GM18909 (cell line): ENCODE results near the gene RCSD1.

Source experiments
- ATAC-seq: cut with Tn5 transposase; IDR thresholded peaks from one replicate; pipeline ENCODE4 v1.9.1; 2021; ENCODE audit warnings: mild to moderate bottlenecking; ENCODE audit not compliant: unreplicated experiment, poor library complexity

RCSD1 gene

DNA sequence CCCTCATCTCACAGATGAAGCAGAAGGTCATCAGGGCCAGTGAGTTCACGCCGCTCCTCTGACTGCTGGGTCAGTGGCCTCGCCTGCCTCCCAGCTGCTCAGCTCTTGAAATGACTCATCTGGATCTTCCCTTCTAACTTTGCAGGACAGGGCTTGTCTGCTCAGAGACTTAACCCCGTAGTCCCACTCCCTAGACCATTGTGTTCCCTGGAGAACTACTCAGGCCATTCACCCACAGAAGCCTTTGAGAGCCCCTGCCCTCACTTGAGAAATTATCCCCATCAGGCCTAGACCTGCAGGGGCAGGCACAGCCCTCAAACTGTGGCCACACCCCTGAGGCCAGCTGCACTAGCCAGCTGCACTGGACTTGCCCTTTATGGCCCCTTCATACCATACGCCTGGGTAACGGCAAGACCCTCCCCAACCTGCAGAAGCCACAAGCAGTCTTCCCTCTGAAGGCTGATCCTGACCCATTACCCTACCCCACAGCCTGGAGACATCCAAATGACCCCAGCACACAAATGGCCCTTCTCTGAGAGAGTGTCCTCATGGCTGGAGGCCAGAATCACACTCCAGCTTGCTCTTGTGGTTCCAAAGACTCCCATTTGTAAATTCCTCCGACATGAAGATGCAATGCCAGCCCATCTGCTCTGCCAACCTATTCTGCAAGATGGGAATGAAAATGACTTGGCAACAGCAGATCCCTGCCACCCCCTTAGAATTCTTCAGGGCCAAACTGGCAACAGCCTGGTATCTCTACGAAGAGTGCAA lies 33.2 kb downstream of the RCSD1 start:
- ATAC-seq: peak; percentile 66

DNA sequence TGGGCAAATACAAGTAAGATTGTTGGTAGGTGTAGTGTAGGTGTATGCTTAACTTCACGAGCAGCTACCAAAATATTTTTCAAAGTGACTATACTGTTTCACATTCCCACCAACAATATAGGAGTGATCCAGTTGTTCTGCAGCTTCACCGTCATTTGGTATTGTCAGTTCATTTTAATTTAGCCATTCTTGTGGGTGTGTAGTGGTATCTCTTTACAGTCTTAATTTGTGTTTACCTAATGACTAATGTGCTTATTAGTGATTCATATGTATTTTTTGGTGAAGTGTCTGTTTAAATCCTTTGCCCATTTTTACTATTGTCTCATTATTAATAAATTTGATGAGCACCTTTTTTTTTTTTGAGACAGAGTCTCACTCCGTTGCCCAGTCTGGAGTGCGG lies 35.4 kb downstream of the RCSD1 start:
- ATAC-seq: no peak

DNA sequence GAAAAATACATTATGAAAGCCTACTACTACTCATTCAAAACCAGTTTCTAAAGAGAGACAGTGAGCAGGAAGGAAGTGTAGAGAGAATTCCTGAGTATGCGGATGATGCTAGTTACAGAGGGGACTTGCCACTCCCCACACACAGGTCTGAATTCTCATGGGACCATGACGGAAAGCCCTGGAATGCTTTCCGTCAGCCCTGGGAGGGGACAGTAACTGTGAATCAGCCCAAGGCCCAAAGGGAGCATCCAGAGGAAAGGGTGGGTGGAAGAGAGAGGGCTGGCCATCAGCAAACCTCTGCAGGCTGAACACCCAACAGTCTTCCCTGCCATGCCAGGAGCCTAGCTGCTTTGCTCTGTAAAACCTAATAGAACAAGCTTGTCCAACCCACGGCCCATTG lies 36.4 kb downstream of the RCSD1 start:
- ATAC-seq: no peak

- no peak for ATAC-seq
These were observed 37.5 kb downstream of the RCSD1 start for GRCh38 chr1:167667536-167667935.

DNA sequence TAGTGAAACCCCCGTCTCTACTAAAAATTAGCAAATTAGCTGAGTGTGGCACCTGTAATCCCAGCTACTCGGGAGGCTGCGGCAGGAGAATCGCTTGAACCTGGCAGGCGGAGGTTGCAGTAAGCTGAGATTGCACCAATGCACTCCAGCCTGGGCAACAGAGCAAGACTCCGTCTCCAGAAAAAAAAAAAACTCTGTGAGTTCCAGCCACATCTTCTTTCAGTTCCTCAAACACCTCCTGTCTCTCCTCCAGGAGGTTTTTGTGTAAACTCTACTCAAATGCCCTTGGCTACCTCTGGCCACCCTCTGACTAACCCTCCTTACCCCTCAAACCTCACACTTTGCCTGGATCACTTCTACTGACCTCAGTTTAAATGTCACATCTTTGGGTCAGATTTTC lies 38.1 kb downstream of the RCSD1 start:
- ATAC-seq: peak; percentile 68

DNA sequence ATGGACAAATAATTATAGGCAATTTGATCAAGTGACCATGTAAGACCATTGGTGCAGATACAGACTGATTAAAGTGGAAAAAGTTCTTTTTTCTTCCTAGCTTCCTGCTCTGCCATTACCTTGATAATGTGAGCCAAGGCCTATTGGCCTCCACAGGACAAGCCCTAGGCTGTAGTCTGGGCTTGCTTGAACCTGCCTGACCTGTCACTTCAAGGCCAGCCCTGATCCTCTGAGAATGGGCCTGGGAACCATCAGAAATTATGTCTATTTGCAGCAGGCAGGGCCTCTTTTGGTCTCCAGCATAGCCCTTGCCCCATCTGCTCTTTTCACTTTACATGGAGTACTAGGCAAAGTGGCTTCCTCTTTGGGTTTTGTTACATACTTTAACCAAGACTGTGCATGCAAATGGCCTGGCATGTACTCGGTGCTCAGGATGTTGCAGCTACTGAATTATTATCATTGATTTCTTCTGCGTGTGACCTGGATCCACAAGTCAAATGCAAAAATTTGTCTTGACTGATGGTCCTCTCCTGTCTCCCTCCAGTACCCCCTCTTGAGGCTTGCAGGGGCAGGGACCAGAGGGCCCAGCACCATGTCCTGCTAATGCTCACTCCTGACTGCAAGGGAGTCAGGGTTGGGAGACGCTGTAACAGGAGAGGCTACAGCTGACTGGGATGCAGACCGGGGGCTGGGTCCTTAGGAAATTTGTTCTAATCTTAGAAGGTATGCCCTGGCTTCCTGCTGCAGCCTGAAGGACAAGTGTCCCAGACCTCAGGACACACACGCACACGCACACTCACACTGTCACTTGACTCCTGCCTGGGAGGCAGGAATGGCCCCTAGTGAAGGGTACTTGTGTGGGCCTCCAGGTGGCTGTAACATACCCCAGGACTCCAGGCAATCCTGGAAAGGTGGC lies 39.4 kb downstream of the RCSD1 start:
- peak; percentile 58 for ATAC-seq

DNA sequence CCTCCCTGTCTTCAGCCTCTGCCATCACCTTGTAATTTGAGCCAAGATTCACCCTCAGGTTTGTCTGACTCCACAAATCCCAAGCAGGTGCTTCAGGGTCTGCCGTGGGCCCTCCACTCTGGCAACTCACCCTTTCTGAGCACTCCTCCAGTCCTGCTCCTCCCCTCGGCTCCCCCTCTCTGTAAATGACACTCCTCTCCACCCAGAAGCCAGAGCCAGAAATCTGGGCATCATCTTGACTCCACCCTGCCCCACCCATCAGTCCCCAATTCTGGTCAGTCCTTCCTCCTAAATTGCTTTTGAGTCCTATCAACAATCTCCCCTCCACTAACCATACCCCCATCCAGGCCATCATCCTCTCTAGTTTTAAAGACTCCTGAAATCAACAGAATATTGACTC lies 40.5 kb downstream of the RCSD1 start:
- ATAC-seq: no peak

GRCh38 chr1:167671727-167672511 lies 41.9 kb downstream of the RCSD1 start:
- ATAC-seq: no peak

DNA sequence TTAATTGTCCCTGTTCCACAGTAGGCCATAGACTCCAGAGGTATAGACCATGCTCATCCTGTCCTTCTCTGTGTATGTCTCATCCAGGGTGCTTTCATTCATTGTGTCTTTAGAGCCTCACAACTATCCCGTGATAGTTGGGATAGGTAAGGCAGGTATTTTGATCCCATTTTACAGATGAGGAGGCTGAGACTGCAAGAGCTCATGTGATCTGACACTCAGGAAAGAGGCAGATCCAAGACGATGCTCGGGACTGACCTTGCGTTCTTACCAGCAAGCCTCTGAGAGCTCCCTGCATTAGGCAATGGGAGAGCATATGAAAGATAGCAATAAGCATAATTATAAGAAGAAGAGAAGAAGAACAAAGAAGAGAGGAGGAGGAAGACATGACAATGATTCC lies 42.8 kb downstream of the RCSD1 start:
- ATAC-seq: no peak

DNA sequence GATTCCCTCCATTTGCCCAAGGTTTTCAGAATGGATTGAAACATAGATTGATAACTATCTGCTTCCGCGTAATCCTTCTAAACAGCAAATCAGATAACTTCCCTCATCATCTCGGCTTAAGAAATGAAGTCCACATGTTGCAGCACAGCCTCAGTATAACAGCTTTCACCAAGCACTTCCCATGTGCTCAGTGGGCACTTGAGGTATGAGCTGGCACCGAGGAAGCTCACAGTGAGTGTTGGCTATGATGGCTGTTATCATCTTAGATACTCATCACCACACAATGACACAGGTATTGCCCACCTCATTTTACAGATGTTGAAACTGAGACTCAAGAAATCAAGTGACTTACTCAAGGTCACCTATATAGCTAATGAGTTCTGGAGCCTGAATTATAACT lies 43.2 kb downstream of the RCSD1 start:
- no peak for ATAC-seq

DNA sequence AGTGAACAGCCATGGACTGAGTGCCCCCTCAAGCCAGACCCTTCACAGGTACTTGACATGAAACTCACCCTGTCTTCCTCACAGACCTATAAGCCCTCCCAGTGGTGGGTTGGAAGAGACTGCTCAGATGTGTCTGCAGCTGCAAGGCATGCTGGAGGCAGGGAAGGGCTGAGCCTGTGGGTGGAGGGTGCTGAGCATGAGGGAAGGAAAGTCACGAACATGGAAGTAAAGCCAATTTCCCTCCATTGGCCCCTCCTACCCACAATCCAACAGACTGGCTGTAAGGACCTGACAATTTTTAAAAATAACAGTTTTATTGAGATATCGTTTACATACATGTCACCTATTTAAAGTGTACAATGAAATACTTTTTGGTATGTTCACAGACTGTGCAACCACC lies 44.1 kb downstream of the RCSD1 start:
- no peak for ATAC-seq

GRCh38 chr1:167675440-167675839 lies 45.4 kb downstream of the RCSD1 start:
- no peak for ATAC-seq

DNA sequence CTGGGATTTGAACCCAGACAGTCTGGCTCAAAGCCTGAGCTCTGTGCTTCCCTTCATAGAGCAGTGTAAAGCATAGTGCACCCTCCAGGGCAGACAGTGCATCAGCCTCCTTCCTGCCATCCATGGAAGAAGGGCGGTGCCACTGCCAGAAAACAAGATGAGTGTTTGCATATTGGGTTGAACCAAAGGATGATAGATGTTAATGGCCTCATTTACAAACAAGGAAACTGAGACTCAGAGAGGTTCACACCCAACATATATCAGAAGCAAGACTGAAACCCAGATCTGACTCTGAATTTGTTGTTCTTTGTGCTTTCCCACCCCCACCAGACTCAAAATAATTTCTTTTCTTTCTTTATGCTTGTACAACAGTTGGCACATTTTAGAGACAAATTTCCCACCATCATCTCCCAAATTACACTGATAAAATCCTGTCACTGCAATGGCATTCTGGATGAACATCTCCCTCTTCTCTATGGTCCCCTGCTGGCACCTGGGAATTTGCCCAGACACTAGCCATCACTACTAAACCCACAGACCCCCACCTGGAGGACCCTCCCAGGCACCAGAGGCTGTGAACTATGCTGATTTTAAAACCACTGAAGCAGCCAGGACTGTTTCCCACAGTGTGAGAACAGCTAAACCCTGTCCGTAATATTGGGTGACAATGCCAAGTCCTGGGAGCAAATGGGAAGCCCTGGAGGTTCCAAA lies 46.3 kb downstream of the RCSD1 start:
- ATAC-seq: peak; percentile 39

GRCh38 chr1:167676916-167677848 lies 47.1 kb downstream of the RCSD1 start:
- ATAC-seq: no peak

GRCh38 chr1:167678422-167678821 lies 48.4 kb downstream of the RCSD1 start:
- no peak for ATAC-seq

GRCh38 chr1:167678838-167679237 lies 48.8 kb downstream of the RCSD1 start:
- no peak for ATAC-seq

DNA sequence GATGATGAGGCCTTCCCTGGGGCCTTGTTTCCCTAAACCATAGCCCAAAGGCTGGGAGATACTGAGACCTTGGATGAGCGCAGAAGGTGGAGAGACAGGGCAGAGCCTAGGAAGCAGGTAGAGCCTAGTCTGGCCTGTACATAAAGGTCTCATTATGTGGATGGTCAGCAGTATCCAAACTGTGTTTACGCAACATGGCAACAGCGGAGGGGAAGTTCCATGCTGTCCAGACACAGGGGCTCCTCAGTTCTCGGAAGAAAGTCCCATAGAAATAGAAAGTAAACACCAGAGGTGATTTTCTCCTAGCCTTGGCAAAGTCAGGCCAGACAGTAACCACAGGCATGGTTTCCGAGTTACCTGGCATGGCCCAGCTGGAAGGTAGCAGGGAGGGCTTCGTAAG lies 49.7 kb downstream of the RCSD1 start:
- ATAC-seq: no peak

- no peak for ATAC-seq
These were observed 51.0 kb downstream of the RCSD1 start for GRCh38 chr1:167681024-167681423.

DNA sequence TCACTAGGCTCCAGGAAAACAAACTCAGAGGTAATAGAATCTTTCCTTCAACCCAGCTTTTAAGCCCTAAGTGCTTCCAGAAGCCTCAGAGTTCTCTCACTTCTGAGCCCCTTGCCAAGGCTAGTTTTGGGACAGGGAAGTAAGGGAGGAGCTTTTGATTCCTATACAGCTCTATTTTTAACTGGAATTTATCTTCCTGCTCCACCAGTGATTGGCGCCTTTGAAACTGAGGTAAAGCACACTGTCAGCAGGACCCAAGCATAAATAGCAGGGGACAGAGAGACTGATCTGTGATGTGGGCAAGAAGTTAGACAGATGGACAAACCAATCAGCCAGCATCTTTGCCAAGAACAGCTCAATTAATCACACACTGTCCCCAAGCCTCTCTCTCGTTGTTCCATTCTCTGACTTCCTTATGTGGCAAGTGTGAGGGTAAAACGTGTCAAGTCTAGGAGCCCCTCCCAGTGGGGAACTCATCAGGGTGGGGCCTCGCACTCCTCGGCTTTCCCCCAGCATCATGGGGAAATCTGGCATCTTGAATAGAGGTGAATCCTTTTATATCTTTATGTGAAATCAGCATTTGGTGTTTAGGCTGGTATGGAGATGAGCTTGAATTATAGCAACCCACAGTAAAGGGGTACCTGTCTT lies 51.5 kb downstream of the RCSD1 start:
- no peak for ATAC-seq
